Posterior vena cava (tissue), 2 donors: Measurements from ENCODE around the gene MEOX1. TPM values are rescaled to one million over a fixed set of nuclear protein-coding genes. Genes with fewer than 3 reads are reported as not detected.

ENCODE experiments used
- DNase-seq: peaks from one replicate; pipeline ENCODE4 v3.0.0-alpha.2; 2020; ENCODE audit warnings: low spot score
- intact Hi-C, 2 donors: fragments of 100-400 bp; cut with DNase I; formaldehyde crosslinking; loops; one replicate each; pipeline versions ENCODE4 v1.14.1 to v1.14.2; 2022 to 2023
- long read RNA-seq, 2 donors: library from polyadenylated mRNA; unstranded; transcript quantifications; one replicate each; pipeline ENCODE4 v2.0.0, GENCODE V29; 2020 to 2021
- total RNA-seq, 2 donors: library from RNA; stranded (reverse); fragmentation: NEBNext Ultra II Directional; extraction: Animal tissue kit (Norgen Biotek cat#: 25700); gene quantifications; one replicate each; pipeline ENCODE4 v1.2.1, GENCODE V29; 2021
- donor health status: DM: yes; HTN: yes; CAD: no.
- donor health status: DM: yes; HTN: yes; CAD: no.

Gene MEOX1
- total RNA-seq, result 1 to 10 TPM; 6.7 to 7.7 TPM
- long read RNA-seq, donor 1, partial matches to known transcripts, result 1 of 7 reads
- long read RNA-seq, donor 1, other reads (novel, unspliced or antisense), result 3 of 7 reads
- long read RNA-seq, donor 2, transcript MEOX1-201 (3 exons, 2,707 nt), result major isoform, 14 of 22 reads
- long read RNA-seq, donor 2, partial matches to known transcripts, result 4 of 22 reads
- long read RNA-seq, donor 2, other reads (novel, unspliced or antisense), result 0 of 22 reads

GRCh38 chr17:43661699-43662412 is at the start of gene MEOX1:
MEOX1 (minus strand) TSS chr17:43661922; CDS start chr17:43661534, 388 bp downstream.
- DNase-seq, result no peak
- intact Hi-C loops, result no loop called here

GRCh38 chr17:43710101-43710500 is 48.4 kb upstream of the MEOX1 start:
- no peak for DNase-seq
- intact Hi-C loops, result no loop called here

DNA sequence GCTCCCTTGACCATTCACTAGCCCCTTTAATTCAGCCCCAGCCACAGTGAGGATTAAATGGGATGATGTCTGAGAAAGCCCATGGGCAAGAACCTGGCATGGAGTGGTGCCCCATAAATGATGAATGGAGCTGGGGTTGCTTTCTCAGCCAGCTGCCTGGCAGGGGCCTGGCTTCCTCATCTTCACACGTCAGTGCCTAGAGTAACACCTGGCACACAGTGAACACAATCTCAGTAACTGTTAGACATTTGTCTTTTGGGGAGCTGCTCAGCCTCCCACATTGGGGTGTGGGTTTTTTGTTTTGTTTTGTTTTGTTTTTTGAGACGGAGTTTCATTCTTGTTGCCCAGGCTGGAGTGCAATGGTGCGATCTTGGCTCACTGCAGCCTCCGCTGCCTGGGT is 47.5 kb upstream of the MEOX1 start:
- intact Hi-C loops, result loop anchor here in 1 of 2 donors (10.0 kb wide), 1 partner anchor 146 kb away; no protein-coding TSS in a partner anchor
- DNase-seq, result no peak

DNA sequence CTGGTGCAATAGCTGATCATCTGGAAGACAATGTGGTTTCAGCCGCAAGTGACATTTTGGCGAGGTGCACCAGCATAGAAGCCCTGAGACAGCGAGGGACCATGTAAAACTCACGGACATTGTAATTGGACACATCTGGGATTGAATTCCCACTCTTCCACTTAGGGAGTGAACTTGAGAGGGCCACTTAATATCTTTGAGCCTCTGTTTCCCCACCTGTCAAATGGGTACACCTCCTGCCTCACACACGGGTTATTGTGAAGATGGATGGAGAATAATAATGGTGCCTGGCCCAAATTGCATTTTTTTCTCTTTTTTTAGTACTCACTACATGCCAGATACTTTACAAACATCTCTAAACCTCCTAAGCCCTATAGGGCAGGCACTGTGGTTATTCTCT is 45.5 kb upstream of the MEOX1 start:
- intact Hi-C loops, result loop anchor here in 1 of 2 donors (10.0 kb wide), 1 partner anchor 148 kb away; no protein-coding TSS in a partner anchor
- no peak for DNase-seq

DNA sequence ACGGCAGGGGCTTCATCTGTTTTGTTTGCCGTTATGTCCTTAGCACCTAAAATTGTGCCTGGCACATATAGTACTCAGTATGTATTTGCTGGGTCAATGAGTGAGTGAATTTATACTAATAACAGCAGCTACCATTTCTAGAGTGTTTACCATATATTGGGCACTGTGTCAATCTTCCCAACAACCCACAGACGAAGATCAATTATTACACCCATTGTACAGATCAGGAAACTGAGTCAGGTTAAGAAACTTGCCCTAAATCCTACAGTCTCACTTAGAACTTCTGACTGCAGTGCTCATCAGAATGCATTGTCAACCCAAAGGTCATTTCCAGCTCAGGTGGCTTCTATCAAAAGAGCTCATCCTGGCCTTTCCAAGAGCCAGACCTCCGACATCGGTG is 44.5 kb upstream of the MEOX1 start:
- no peak for DNase-seq
- intact Hi-C loops, result loop anchor here in 1 of 2 donors (10.0 kb wide), 1 partner anchor 149 kb away; no protein-coding TSS in a partner anchor

GRCh38 chr17:43703630-43704029 is 41.9 kb upstream of the MEOX1 start:
- intact Hi-C loops, result loop anchor here in 1 of 2 donors (10.0 kb wide), 1 partner anchor 151 kb away; no protein-coding TSS in a partner anchor
- no peak for DNase-seq

GRCh38 chr17:43702637-43703036 is 40.9 kb upstream of the MEOX1 start:
- intact Hi-C loops, result loop anchor here in 1 of 2 donors (10.0 kb wide), 1 partner anchor 152 kb away; no protein-coding TSS in a partner anchor

GRCh38 chr17:43701318-43701743 is 39.6 kb upstream of the MEOX1 start:
- intact Hi-C loops, result loop anchor here in 1 of 2 donors (10.0 kb wide), 1 partner anchor 153 kb away; no protein-coding TSS in a partner anchor

More at GRCh38 chr17:43702637-43703036, 40.9 kb upstream of the MEOX1 start:
- no peak for DNase-seq

GRCh38 chr17:43699438-43699756 is 37.7 kb upstream of the MEOX1 start:
- no peak for DNase-seq
- intact Hi-C loops, result loop anchor here in 1 of 2 donors (10.0 kb wide), 1 partner anchor 145 kb away; the partner anchor contains the start of gene CD300LG

More at GRCh38 chr17:43701318-43701743, 39.6 kb upstream of the MEOX1 start:
- DNase-seq, result no peak

DNA sequence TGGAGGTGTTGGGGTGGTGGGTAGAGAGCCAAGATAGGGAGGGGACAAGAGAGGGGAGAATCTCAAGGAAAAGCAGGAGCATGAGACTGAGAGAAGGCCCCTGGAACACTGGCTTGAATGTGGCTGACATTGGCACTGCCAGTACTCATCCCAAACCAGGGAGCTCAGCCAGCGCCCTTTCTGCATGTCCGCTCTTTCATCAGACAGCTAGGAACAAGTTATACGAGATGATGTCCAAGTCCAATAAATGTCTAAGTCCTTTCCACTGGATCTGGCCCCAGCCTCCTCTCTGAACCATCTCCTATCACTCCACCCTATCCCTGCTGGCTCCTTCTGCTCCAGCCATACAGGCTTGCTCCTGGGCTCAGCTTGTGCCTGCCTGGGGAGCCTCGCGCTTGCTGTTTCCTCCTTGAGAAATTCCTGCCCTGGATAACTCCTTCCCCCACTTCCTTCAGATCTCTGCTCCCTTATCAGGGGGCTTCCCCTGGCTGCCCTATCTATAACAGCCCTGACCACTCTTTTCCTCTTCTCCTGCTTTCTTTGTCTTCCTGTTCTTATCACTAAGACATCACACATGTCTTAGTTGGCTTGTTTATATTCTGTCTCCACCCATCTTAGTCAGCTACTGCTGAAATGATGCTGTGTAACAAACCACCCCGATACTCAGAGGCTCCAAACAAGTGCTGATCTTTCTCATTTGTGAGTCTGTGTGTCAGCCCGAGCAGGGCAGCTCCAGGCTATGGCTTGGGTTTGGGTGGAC is 37.1 kb upstream of the MEOX1 start:
- no peak for DNase-seq
- intact Hi-C loops, result loop anchor here in 1 of 2 donors (10.0 kb wide), 1 partner anchor 146 kb away; the partner anchor contains the start of gene CD300LG

GRCh38 chr17:43697937-43698336 is 36.2 kb upstream of the MEOX1 start:
- no peak for DNase-seq
- intact Hi-C loops, result loop anchor here in 1 of 2 donors (2.0 to 10.0 kb wide), 2 partner anchors 59 to 147 kb away; partner anchors contain the start of gene CD300LG

DNA sequence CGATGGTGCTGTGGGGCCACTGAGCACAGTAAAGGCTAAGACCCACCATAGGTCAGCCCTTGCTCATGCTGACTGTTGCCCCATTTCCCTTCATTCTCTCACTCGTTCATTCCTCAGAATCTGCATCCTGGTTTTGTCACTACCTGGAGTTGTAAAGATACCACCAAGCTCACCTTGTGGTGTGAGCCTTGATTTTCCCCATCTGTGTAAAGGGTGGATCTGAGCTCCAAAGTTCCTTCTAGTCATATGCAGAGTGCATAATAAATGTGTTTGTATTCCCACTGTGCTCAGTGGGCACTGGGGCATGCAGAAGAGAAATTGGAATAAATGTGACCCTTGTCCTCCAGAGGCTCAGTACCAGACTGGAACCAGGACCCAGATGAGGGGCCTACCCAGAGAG is 35.2 kb upstream of the MEOX1 start:
- DNase-seq, result no peak
- intact Hi-C loops, result loop anchor here in 1 of 2 donors (2.0 to 10.0 kb wide), 2 partner anchors 60 to 148 kb away; partner anchors contain the start of gene CD300LG

GRCh38 chr17:43695970-43696865 is 34.5 kb upstream of the MEOX1 start:
- no peak for DNase-seq

GRCh38 chr17:43694081-43694870 is 32.6 kb upstream of the MEOX1 start:
- intact Hi-C loops, result loop anchor here (5.0 to 10.0 kb wide), 2 partner anchors 63 to 151 kb away; partner anchors contain the start of genes CD300LG (in 1 of the 2) and SOST (in 1 of the 2)
- DNase-seq, result no peak

More at GRCh38 chr17:43695970-43696865, 34.5 kb upstream of the MEOX1 start:
- intact Hi-C loops, result loop anchor here in 1 of 2 donors (2.0 to 10.0 kb wide), 2 partner anchors 61 to 149 kb away; partner anchors contain the start of gene CD300LG

- intact Hi-C loops, result loop anchor here (5.0 to 10.0 kb wide), 2 partner anchors 66 to 153 kb away; partner anchors contain the start of genes CD300LG (in 1 of the 2) and SOST (in 1 of the 2)
- DNase-seq, result no peak
Observed at GRCh38 chr17:43691317-43691693, 29.6 kb upstream of the MEOX1 start.

DNA sequence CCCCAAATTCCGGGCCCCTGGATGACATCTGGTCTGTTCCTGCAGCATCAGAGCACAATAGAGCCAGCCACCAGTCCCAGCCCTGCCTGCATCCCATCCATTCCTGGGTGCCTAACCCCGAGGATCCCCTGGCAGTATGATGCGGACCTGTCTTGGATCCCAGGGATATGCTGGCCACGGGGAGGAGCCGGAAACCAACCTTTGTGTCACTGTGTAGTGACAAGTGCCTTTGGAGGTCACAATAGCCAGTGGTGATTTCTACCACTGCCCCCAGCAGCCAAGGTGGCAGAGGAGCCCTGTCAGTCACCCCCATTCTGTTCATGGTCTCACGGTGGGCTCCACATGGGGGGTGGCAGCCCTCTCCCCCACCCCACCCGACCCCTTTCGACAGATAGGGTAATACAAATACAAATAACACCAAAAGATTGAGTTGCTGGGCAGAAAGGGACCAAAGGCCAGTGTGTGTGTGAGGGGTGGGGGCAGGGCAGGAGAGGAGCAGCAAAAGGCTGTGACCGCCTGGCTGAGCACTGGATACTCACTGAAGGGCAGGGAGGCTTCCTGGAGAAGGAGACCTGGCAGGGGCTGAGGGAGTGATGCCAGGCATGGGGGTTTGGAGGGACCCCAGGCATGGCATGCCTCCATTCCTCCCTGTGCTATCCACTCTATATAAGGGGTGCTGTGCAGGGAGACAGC is 29.0 kb upstream of the MEOX1 start:
- no peak for DNase-seq
- intact Hi-C loops, result loop anchor here (5.0 to 10.0 kb wide), 2 partner anchors 67 to 154 kb away; partner anchors contain the start of genes CD300LG (in 1 of the 2) and SOST (in 1 of the 2)
